KMS-11 (cell line): ENCODE measurements around the gene PDPN.

Experiments
- H2AFZ ChIP-seq: fragments of 200-600 bp; sonication (generic); 2 replicates; pipeline ENCODE4 v1.6.1; 2016; ENCODE audit warnings: antibody characterized with exemption, mixed run types, low read depth
- H3K27ac ChIP-seq: fragments of 200-600 bp; sonication (generic); 2 replicates; pipeline ENCODE4 v1.6.1; 2016; ENCODE audit warnings: mild to moderate bottlenecking, mixed run types
- H3K27me3 ChIP-seq: fragments of 200-600 bp; sonication (generic); 2 replicates; pipeline ENCODE4 v1.6.1; 2017; ENCODE audit warnings: mild to moderate bottlenecking, low read depth, mixed run types, moderate library complexity; ENCODE audit not compliant: insufficient read depth
- H3K36me3 ChIP-seq: fragments of 200-600 bp; sonication (generic); 2 replicates; pipeline ENCODE4 v1.6.1; 2017; ENCODE audit warnings: mild to moderate bottlenecking, mixed run types; ENCODE audit not compliant: insufficient read depth
- H3K4me1 ChIP-seq: fragments of 200-600 bp; sonication (generic); 2 replicates; pipeline ENCODE4 v1.6.1; 2016; ENCODE audit warnings: mild to moderate bottlenecking, low read depth, mixed run types; ENCODE audit not compliant: poor library complexity, severe bottlenecking
- H3K4me2 ChIP-seq: fragments of 200-600 bp; sonication (generic); 2 replicates; pipeline ENCODE4 v1.7.0; 2016; ENCODE audit warnings: mild to moderate bottlenecking, mixed run types
- H3K4me3 ChIP-seq: fragments of 200-600 bp; sonication (generic); IDR thresholded peaks from 2 replicates; pipeline ENCODE4 v1.6.1; 2017; ENCODE audit warnings: low read depth, low read length, mixed read lengths; ENCODE audit not compliant: insufficient read depth
- H3K79me2 ChIP-seq: fragments of 200-600 bp; sonication (generic); 2 replicates; pipeline ENCODE4 v1.6.1; 2016; ENCODE audit warnings: low read depth, mixed run types; ENCODE audit not compliant: insufficient read depth
- H3K9ac ChIP-seq: fragments of 200-600 bp; sonication (generic); 2 replicates; pipeline ENCODE4 v1.6.1; 2016; ENCODE audit warnings: mild to moderate bottlenecking, mixed run types
- H4K20me1 ChIP-seq: fragments of 200-600 bp; sonication (generic); 2 replicates; pipeline ENCODE4 v1.6.1; 2016; ENCODE audit warnings: mild to moderate bottlenecking, mixed run types; ENCODE audit not compliant: insufficient read depth
- TF ChIP-seq, protein P1 (sequence below): fragments of 200-600 bp; sonication (generic); conservative IDR thresholded peaks from 2 replicates; pipeline ENCODE4 v1.6.1; 2017; ENCODE audit warnings: low read depth, mild to moderate bottlenecking, antibody characterized with exemption, low read length, moderate library complexity, mixed read lengths

The PDPN gene

DNA sequence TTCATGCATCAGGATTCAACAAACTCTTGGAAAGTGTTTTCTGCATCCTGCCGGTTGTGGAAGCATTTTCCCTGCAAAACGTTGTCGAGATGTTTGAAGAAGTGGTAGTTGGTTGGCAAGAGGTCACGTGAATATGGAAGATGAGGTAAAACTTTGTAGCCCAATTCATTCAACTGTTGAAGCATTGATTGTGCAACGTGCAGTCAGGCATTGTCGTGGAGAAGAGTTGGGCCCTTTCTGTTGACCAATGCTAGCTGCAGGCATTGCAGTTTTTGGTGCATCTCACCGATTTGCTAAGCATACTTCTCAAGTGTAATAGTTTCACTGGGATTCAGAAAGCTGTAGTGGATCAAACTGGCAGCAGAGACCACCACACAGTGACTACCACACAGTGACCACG lies 59.4 kb downstream of the PDPN start:
- Histone ChIP-seq H3K4me1 (no peaks in the 10 kb centered on the region), H3K27me3 (no peaks in the 10 kb centered on the region), H4K20me1 (no peaks in the 10 kb centered on the region), H2AFZ (no peak overlapping the region), H3K9ac (no peak overlapping the region), H3K4me2 (no peak overlapping the region), H3K36me3 (no peaks in the 10 kb centered on the region), H3K4me3 (no peak overlapping the region), H3K79me2 (no peaks in the 10 kb centered on the region), H3K27ac (no peak overlapping the region)
- TF ChIP-seq, protein P1, sequence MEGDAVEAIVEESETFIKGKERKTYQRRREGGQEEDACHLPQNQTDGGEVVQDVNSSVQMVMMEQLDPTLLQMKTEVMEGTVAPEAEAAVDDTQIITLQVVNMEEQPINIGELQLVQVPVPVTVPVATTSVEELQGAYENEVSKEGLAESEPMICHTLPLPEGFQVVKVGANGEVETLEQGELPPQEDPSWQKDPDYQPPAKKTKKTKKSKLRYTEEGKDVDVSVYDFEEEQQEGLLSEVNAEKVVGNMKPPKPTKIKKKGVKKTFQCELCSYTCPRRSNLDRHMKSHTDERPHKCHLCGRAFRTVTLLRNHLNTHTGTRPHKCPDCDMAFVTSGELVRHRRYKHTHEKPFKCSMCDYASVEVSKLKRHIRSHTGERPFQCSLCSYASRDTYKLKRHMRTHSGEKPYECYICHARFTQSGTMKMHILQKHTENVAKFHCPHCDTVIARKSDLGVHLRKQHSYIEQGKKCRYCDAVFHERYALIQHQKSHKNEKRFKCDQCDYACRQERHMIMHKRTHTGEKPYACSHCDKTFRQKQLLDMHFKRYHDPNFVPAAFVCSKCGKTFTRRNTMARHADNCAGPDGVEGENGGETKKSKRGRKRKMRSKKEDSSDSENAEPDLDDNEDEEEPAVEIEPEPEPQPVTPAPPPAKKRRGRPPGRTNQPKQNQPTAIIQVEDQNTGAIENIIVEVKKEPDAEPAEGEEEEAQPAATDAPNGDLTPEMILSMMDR = no peak

DNA sequence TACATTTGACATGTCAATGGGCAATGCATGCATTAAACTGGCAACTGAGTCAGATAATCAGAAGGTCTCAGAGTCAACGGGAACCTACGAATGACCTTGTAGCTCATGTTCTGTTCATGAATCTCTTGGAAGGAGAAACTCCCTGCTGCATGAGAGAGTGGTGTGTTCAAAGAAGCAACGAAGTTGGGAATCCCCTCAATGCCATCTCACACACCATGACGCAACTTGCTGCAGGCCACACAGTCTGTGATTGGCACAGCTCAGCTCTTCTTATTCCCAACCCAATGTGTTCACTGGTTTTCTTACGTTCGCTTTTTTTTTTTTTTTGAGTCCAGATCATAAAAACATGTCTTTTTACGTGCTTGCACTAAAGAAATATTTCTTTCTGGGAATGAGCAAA lies 62.9 kb downstream of the PDPN start:
- Histone ChIP-seq H3K27me3 (no peaks in the 10 kb centered on the region), H3K27ac (no peak overlapping the region), H3K4me3 (no peak overlapping the region), H3K79me2 (no peaks in the 10 kb centered on the region), H3K9ac (no peak overlapping the region), H2AFZ (no peak overlapping the region), H3K4me2 (no peak overlapping the region), H4K20me1 (no peaks in the 10 kb centered on the region), H3K36me3 (no peaks in the 10 kb centered on the region), H3K4me1 (no peaks in the 10 kb centered on the region)
- TF ChIP-seq, protein P1 = no peak

DNA sequence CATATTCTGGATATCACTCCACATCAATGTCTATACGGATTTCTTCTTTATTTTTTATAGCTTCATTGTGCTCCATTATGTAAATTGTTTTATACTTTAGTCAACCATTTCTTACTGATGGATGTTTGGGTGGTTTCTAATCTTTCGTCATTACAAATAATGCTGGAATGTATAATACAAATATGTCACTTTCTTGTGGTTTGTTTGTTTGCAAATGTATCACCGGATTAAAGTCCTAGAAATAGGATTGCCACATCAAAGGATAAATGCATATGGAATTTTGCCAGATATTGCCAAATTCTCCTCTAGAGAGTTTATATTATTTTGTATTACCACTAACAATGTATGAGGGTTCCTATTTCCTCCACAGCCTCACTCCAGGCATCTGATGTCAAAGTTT lies 67.6 kb downstream of the PDPN start:
- Histone ChIP-seq H3K79me2 (no peaks in the 10 kb centered on the region), H3K4me2 (no peak overlapping the region), H3K36me3 (no peaks in the 10 kb centered on the region), H2AFZ (no peak overlapping the region), H4K20me1 (no peaks in the 10 kb centered on the region), H3K9ac (no peak overlapping the region), H3K27me3 (no peaks in the 10 kb centered on the region), H3K4me3 (no peak overlapping the region), H3K4me1 (no peaks in the 10 kb centered on the region), H3K27ac (no peak overlapping the region)
- TF ChIP-seq, protein P1 = no peak

DNA sequence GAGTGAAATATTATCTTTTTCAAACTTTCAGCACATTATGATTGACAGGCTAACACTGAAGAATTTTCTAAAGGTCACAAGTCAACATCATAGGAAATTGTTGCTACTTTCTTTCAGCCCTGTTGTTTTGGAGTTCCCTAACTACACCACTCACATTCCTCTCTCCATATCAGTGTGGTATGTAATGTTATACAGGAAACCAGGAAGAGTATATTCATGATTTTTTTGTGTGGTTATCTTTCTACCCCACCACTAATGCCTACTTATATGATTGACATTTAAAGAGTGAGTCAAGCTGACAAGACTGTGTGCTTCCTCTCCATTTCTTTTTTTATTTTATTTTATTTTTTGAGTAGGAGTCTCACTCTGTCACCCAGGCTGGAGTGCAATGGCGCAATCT lies 68.6 kb downstream of the PDPN start:
- no peaks in the 10 kb centered on the region for H3K4me1 ChIP-seq
- no peaks in the 10 kb centered on the region for H3K27me3 ChIP-seq
- H3K79me2 ChIP-seq = no peaks in the 10 kb centered on the region
- H3K4me3 ChIP-seq = no peak overlapping the region
- H3K9ac ChIP-seq = no peak overlapping the region
- no peaks in the 10 kb centered on the region for H3K36me3 ChIP-seq
- no peaks in the 10 kb centered on the region for H4K20me1 ChIP-seq
- H3K4me2 ChIP-seq = no peak overlapping the region
- TF ChIP-seq, protein P1 = no peak
- no peak overlapping the region for H3K27ac ChIP-seq
- no peak overlapping the region for H2AFZ ChIP-seq

DNA sequence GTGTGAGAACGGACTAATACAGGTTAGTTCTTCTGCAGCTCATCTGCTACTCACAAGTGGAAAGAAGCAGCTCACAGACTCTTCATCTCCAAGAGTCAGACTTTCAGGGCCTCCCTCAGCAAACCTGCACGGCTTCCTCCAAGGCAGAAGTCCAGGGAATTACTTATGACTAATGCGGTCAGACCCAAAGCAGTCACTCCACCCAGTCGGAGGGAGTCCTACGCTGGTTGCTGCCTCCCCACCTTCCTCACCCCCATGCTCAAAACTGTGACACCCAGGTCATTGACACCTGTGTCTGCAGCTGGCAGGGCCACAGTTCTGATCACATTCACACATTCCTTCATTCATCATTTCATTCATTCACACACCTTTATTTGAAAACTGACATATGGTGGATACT lies 77.9 kb downstream of the PDPN start:
- Histone ChIP-seq H3K36me3 (no peaks in the 10 kb centered on the region), H3K4me1 (no peaks in the 10 kb centered on the region), H4K20me1 (no peaks in the 10 kb centered on the region), H3K27ac (no peak overlapping the region), H3K27me3 (no peaks in the 10 kb centered on the region), H2AFZ (no peak overlapping the region), H3K79me2 (no peaks in the 10 kb centered on the region), H3K9ac (no peak overlapping the region), H3K4me2 (no peak overlapping the region), H3K4me3 (no peak overlapping the region)
- TF ChIP-seq, protein P1 = no peak
